ENCODE measurements around the gene ICAM5.
"Not testable (repeated sequence)": the region's sequence is repeated elsewhere in the genome, so short reads cannot be mapped to it uniquely, and the experiment has no call there.

Gene ICAM5, protein sequence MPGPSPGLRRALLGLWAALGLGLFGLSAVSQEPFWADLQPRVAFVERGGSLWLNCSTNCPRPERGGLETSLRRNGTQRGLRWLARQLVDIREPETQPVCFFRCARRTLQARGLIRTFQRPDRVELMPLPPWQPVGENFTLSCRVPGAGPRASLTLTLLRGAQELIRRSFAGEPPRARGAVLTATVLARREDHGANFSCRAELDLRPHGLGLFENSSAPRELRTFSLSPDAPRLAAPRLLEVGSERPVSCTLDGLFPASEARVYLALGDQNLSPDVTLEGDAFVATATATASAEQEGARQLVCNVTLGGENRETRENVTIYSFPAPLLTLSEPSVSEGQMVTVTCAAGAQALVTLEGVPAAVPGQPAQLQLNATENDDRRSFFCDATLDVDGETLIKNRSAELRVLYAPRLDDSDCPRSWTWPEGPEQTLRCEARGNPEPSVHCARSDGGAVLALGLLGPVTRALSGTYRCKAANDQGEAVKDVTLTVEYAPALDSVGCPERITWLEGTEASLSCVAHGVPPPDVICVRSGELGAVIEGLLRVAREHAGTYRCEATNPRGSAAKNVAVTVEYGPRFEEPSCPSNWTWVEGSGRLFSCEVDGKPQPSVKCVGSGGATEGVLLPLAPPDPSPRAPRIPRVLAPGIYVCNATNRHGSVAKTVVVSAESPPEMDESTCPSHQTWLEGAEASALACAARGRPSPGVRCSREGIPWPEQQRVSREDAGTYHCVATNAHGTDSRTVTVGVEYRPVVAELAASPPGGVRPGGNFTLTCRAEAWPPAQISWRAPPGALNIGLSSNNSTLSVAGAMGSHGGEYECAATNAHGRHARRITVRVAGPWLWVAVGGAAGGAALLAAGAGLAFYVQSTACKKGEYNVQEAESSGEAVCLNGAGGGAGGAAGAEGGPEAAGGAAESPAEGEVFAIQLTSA

DNA sequence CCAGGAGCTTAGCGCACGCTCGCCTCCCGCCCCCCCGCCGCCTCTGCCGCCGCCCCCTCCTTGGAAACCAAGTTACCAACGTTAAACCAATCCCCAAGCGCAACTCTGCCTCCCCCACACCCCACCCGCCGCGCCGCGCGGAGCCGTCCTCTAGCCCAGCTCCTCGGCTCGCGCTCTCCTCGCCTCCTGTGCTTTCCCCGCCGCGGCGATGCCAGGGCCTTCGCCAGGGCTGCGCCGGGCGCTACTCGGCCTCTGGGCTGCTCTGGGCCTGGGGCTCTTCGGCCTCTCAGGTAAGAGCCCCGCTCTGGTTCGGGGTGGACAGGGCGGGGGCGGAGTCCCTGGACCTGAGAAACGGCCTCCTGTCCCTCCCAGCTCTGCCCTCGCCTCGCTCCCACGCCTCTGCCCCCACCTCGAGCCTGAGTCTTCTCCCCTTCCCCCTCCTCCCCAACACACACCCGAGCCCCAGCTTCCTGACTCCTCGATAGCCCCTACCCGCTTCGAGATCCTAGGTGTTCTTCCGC is at the start of gene ICAM5:
ICAM5 (plus strand) TSS at position 117 of the 521 bp plus-strand sequence; CDS start at position 209, 92 bp downstream.
- peak; percentile 52 for DNase-seq
- Mint-ChIP-seq H3K4me1 (peaks cover 85% of the 10 kb centered on the region), H3K9me3 (peaks cover 2% of the 10 kb centered on the region), H3K36me3 (peaks cover 33% of the 10 kb centered on the region), H3K27ac (peak within 1 kb of the TSS; percentile 76), H3K4me3 (peak within 1 kb of the TSS; percentile 68), H3K27me3 (peaks cover 86% of the 10 kb centered on the region)
- CTCF ChIA-PET, result interaction anchor here (1.3 to 2.0 kb wide), 4 partner anchors 19 to 131 kb away, joined by 3 to 18 read pairs (median 6); partner anchors contain the start of genes ICAM1 and PDE4A

DNA sequence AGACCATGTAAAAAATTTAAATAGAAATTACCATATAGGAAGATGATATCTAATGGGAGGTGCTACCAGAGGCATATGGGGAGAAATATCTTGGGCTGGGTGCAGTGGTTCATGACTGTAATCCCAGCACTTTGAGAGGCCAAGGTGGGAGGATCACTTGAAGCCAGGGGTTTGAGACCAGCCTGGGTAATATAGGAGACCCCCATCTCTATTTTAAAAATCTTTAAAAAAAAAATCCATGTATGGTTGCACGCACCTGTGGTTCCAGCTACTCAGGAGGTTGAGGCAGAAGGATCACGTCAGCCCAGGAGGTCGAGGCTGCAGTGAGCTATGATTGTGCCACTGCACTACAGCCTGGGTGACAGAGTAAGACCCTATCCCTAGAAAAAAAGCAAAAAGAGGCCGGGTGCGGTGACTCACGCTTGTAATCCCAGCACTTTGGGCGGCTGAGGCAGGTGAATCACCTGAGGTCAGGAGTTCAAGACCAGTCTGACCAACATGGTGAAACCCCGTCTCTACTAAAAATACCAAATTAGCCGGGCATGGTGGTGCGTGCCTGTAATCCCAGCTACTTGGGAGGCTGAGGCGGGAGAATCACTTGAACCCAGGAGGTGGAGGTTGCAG is 47.8 kb upstream of the ICAM5 start:
- not testable (repeated sequence) for H3K4me1 Mint-ChIP-seq, H3K4me3 Mint-ChIP-seq, DNase-seq, H3K9me3 Mint-ChIP-seq, H3K27ac Mint-ChIP-seq, H3K27me3 Mint-ChIP-seq, H3K36me3 Mint-ChIP-seq
- CTCF ChIA-PET, result interaction anchor here (0.7 to 1.1 kb wide), 2 partner anchors 8 to 30 kb away, joined by 3 to 4 read pairs; no protein-coding TSS in a partner anchor

DNA sequence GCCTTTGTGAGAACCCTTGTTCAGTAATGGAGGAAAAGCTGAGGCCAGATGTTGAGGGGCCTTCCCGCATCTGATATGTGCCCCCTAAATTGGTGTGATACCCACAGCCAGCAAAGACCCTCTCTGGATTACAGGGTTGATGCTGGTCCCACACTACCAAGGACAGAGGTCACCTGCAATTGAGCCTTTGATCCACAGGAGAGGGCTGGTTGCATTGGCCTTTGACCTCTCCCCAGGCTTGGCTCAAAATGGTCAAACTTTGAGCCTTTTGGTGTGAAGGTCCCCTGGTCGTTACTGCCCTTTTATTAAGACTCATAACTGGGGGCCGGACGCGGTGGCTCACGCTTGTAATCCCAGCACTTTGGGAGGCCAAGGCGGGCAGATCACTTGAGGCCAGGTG is 46.1 kb upstream of the ICAM5 start:
- no peaks in the 10 kb centered on the region for H3K27me3 Mint-ChIP-seq
- H3K4me3 Mint-ChIP-seq, result no peak overlapping the region
- H3K36me3 Mint-ChIP-seq, result no peaks in the 10 kb centered on the region
- CTCF ChIA-PET, result no interaction called here
- no peaks in the 10 kb centered on the region for H3K4me1 Mint-ChIP-seq
- H3K9me3 Mint-ChIP-seq, result no peaks in the 10 kb centered on the region
- no peak for DNase-seq
- no peak overlapping the region for H3K27ac Mint-ChIP-seq

DNA sequence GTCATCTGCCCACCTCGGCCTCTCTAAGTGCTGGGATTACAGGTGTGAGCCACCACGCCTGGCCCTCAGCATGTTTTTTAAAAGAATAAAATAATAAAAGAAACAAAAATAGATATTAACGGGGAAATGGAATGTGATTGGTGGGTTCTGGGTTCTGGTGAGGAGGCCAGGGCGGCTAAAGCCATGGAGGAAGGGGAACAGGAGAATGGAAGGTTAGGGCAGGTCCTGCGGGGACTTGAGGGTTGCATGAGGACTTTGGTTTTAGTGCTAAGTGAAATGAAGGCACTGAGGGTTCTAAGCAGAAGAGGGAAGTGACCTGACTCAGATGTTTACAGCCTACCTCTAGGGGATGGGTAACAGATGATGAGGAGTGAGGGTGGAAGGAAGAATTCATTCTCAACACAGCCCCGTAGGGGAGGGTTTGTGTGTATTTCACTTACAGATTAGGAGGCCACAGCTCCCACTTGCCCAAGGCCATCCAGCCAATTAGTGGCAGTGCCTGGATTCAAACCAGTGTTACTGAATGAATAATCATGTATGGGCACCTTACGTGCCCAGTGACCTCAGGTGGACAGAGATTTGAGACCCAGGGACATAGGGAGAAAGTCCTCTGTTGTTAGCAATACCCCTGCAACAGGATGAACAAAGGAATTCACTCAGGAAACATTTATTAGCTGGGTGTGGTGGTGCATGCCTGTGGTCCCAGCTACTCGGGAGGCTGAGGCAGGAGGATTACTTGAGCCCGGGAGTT is 44.4 kb upstream of the ICAM5 start:
- Mint-ChIP-seq H3K27me3 (no peaks in the 10 kb centered on the region), H3K36me3 (no peaks in the 10 kb centered on the region), H3K4me3 (no peak overlapping the region), H3K4me1 (peaks cover 3% of the 10 kb centered on the region), H3K9me3 (no peaks in the 10 kb centered on the region), H3K27ac (no peak overlapping the region)
- no peak for DNase-seq
- CTCF ChIA-PET, result interaction anchor here (3.3 kb wide), 1 partner anchor 17 kb away, joined by 11 read pairs; no protein-coding TSS in a partner anchor

DNA sequence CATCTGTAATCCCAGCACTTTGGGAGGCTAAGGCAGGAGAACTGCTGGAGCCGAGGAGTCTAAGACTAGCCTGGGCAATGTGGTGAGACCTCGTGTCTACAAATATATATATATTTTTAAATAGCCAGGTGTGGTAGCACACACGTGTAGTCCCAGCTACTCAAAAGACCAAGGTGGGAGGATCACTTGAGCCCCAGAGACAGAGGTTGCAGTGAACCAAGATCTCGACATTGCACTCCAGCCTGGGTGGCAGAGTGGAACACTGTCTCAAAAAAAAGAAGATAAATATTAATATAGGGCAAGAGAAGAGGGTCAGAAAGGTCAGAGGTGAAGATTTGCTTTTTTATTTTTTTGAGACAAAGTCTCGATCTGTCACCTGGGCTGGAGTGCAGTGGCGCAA is 43.2 kb upstream of the ICAM5 start:
- no peaks in the 10 kb centered on the region for H3K27me3 Mint-ChIP-seq

DNA sequence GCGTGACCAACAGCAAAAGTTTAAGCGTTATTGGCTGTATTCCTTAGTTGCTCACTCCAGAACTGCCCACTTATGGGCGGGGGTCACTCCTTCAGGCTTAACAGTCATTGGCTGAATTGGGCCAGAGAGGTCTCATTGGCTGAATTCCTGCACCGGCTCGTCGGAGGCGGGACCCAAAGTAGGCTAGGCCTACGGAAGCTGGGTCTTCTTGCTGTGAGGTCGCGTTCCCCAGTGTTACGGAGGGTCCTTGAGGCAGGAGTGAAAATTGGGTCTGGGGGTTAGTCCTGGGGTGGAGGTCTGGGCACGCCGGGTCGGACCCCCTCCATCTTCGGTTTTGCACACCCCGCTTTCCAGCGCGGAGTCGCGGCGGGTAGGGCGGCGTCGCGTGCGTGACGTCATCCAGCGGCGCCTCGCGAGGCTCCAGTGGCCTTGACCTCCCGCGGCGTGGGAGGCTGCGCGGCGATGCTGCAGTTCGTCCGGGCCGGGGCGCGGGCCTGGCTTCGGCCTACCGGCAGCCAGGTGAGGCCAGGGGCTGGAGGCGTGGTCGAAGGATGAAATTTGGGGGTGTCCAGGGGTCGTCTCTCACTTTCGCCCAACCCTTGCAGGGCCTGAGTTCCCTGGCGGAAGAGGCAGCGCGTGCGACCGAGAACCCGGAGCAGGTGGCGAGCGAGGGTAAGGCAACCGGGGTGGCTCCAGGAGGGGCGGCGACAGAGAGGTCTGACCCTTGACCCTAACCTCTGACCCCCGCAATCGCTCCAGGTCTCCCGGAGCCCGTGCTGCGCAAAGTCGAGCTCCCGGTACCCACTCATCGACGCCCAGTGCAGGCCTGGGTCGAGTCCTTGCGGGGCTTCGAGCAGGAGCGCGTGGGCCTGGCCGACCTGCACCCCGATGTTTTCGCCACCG is 37.7 kb upstream of the ICAM5 start, which contains the start of gene MRPL4:
MRPL4 (plus strand) TSS at position 423 of the 903 bp plus-strand sequence; CDS start at position 463, 40 bp downstream.
- Mint-ChIP-seq H3K27me3 (peaks cover 4% of the 10 kb centered on the region), H3K9me3 (no peaks in the 10 kb centered on the region), H3K27ac (peak within 1 kb of the TSS; percentile 98), H3K4me3 (peak within 1 kb of the TSS; percentile 97), H3K4me1 (peaks cover 26% of the 10 kb centered on the region), H3K36me3 (peaks cover 18% of the 10 kb centered on the region)
- CTCF ChIA-PET, result interaction anchor here (0.7 to 4.1 kb wide), 5 partner anchors 16 to 137 kb away, joined by 3 to 42 read pairs (median 4); no protein-coding TSS in a partner anchor
- DNase-seq, result peak; percentile 99

More for the DNA sequence above, 43.2 kb upstream of the ICAM5 start:
- no peak for DNase-seq
- H3K36me3 Mint-ChIP-seq, result no peaks in the 10 kb centered on the region
- CTCF ChIA-PET, result interaction anchor here (0.9 to 3.3 kb wide), 2 partner anchors 10 to 18 kb away, joined by 3 to 11 read pairs; no protein-coding TSS in a partner anchor
- H3K4me3 Mint-ChIP-seq, result no peak overlapping the region
- peaks cover 9% of the 10 kb centered on the region for H3K4me1 Mint-ChIP-seq
- no peak overlapping the region for H3K27ac Mint-ChIP-seq
- H3K9me3 Mint-ChIP-seq, result no peaks in the 10 kb centered on the region

DNA sequence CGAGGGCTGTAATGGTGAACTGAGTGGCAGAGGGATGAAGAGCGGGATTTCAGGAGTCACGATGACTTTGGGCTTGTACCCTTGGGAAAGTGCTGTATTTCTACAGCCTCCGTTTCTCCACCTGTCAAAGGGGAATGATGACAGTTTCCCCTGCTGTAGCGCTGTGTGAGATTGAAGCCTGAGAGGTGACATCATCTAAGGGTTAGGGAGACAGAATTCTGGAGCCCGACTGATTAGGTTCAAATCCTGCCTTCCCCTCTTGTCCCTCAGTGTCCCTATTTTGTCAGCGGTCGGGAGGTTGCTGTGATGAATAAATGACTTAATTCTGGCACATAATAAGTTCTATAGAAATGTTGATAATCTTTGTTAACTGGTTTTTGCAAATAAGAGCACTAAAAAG is 37.0 kb upstream of the ICAM5 start:
- CTCF ChIA-PET, result no interaction called here
- peak overlapping the region; percentile 97 for H3K4me3 Mint-ChIP-seq
- peaks cover 26% of the 10 kb centered on the region for H3K4me1 Mint-ChIP-seq
- H3K9me3 Mint-ChIP-seq, result no peaks in the 10 kb centered on the region
- H3K27ac Mint-ChIP-seq, result peak overlapping the region; percentile 98
- no peak for DNase-seq
- H3K36me3 Mint-ChIP-seq, result peaks cover 25% of the 10 kb centered on the region
- peaks cover 4% of the 10 kb centered on the region for H3K27me3 Mint-ChIP-seq

DNA sequence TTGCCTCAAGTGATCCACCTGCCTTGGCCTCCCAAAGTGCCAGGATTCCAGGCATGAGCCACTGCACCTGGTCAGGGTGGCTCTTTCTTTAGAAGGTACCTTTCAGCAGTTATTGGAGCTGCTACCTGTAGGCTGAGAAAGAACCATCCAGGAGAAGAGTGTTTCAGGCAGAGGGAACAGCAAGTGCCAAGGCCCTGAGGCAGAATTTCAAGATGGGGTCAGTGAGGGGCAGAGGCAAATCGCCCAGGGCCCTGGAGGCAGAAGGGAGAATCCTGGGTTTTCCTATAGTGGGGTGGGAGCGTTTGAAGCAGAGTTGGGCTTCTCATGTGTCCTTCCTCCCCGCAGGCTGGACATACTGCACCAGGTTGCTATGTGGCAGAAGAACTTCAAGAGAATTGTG is 35.5 kb upstream of the ICAM5 start:
- H3K4me1 Mint-ChIP-seq, result peaks cover 32% of the 10 kb centered on the region
- no peak overlapping the region for H3K4me3 Mint-ChIP-seq
- H3K27me3 Mint-ChIP-seq, result peaks cover 4% of the 10 kb centered on the region
- H3K36me3 Mint-ChIP-seq, result peaks cover 37% of the 10 kb centered on the region
- DNase-seq, result no peak
- CTCF ChIA-PET, result interaction anchor here (1.1 kb wide), 1 partner anchor 134 kb away, joined by 4 read pairs; no protein-coding TSS in a partner anchor
- H3K9me3 Mint-ChIP-seq, result no peaks in the 10 kb centered on the region
- H3K27ac Mint-ChIP-seq, result peak overlapping the region; percentile 26

DNA sequence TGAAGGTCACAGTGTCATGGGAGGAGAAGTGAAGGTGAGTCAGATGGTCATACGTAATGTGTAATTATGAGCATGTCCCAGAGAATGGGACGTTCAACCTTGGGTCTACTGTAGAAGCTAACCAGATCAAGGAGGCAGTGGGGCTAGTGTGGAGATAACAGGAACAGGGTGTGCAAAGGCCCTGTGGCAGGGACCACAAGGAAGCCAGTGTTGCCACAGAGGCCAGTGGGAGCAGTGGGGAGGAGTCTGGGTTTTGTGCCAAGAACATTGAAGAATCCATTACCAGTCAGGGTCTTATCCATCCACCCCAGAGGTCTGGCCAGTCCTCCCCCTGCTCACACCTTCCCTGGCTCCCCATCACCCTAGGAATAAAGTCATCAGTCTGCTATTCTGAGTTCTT is 34.4 kb upstream of the ICAM5 start:
- H3K36me3 Mint-ChIP-seq, result peaks cover 40% of the 10 kb centered on the region
- peaks cover 4% of the 10 kb centered on the region for H3K27me3 Mint-ChIP-seq
- no peak overlapping the region for H3K4me3 Mint-ChIP-seq
- no peaks in the 10 kb centered on the region for H3K9me3 Mint-ChIP-seq
- no peak for DNase-seq
- peaks cover 34% of the 10 kb centered on the region for H3K4me1 Mint-ChIP-seq
- H3K27ac Mint-ChIP-seq, result no peak overlapping the region
- CTCF ChIA-PET, result interaction anchor here (1.1 to 2.5 kb wide), 2 partner anchors 15 to 133 kb away, joined by 4 to 9 read pairs; partner anchors contain the start of gene ICAM1

DNA sequence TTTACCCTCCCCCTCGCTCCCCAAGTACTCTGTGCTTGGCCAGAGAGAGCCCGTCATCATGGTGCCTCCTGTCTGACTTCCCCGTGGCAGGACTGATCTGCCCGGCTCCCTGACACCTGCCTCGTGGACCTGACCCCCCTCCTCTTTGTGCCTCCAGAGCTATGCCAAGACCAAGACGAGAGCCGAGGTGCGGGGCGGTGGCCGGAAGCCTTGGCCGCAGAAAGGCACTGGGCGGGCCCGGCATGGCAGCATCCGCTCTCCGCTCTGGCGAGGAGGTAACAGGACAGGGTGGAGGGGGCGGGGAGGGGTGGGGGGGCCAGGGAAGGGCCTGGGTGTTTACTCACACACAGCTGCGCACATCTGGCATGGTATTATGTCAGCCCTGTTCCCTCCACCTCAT is 33.2 kb upstream of the ICAM5 start:
- DNase-seq, result no peak
- Mint-ChIP-seq H3K27ac (no peak overlapping the region), H3K4me3 (no peak overlapping the region), H3K36me3 (peaks cover 40% of the 10 kb centered on the region), H3K4me1 (peaks cover 28% of the 10 kb centered on the region), H3K9me3 (no peaks in the 10 kb centered on the region), H3K27me3 (peaks cover 4% of the 10 kb centered on the region)
- CTCF ChIA-PET, result interaction anchor here (0.6 to 7.8 kb wide), 6 partner anchors 14 to 179 kb away, joined by 3 to 140 read pairs (median 3); partner anchors contain the start of gene ICAM1

DNA sequence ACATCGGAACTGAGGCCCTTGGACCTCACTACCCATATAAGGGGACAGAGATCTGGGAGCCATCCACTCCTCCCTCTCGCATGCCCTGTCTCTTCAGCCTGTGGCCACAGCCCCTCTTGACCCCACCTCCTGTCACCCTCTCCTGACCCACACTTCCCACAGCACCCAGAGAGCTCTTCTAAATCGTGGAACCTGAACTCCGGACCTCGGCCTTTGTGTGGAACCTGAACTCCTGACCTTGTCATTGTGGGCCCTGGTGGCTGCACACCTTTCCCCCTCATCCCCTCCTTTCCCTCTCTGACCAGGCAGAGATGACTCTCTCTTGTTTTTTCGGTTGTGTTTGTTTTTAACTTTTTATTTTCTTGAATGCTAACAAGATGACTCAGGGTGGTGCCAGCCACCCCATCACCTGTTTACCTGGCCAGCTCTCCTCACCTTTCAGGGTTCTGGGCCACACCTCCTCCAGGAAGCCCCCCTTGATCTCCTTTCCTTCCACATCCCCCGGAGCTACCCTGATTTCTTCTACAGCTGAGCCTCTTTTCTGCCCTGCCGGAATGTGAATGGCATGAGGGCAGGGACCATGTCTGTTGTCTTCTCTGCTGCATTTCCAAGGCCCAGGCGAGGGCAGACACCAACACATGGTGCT is 32.7 kb upstream of the ICAM5 start:
- CTCF ChIA-PET, result interaction anchor here (0.7 to 7.8 kb wide), 6 partner anchors 13 to 179 kb away, joined by 3 to 140 read pairs (median 4); partner anchors contain the start of gene ICAM1

More for the DNA sequence above, 32.7 kb upstream of the ICAM5 start:
- Mint-ChIP-seq H3K27me3 (no peaks in the 10 kb centered on the region), H3K36me3 (peaks cover 40% of the 10 kb centered on the region), H3K27ac (no peak overlapping the region), H3K4me1 (peaks cover 25% of the 10 kb centered on the region), H3K4me3 (no peak overlapping the region), H3K9me3 (no peaks in the 10 kb centered on the region)
- no peak for DNase-seq
